Activated B cell treated with CpG ODN at 0.5 μM for 24 hours (primary cell): ENCODE measurements around the gene TEKT5. TPM values are rescaled to one million over a fixed set of nuclear protein-coding genes. Genes with fewer than 3 reads are reported as not detected.

Experiments
- ATAC-seq: fragments of 200-7000 bp; cut with Tn5 transposase; one replicate; pipeline ENCODE4 v1.10.0; 2021; ENCODE audit warnings: low read depth, mild to moderate bottlenecking, moderate library complexity
- CTCF ChIA-PET: fragments of 350-600 bp; sonication (Branson Sonifier 250); formaldehyde crosslinking; loops from one replicate; lab custom pipeline; 2021; ENCODE audit warnings: antibody characterized with exemption; lab: Charles Lee
- POLR2A ChIA-PET: fragments of 350-600 bp; sonication (Branson Sonifier 250); formaldehyde crosslinking; loops from one replicate; lab custom pipeline; 2021; ENCODE audit warnings: antibody characterized with exemption; lab: Charles Lee
- DNase-seq: peaks from one replicate; pipeline ENCODE4 v3.0.0; 2022
- H3K27ac Mint-ChIP-seq: one replicate; pipeline ENCODE4 v1.8.0; 2020; ENCODE audit warnings: mixed read lengths
- H3K27me3 Mint-ChIP-seq: one replicate; pipeline ENCODE4 v1.8.0; 2021; ENCODE audit warnings: mixed read lengths
- H3K36me3 Mint-ChIP-seq: one replicate; pipeline ENCODE4 v1.8.0; 2021; ENCODE audit warnings: low read depth, mixed read lengths
- H3K4me1 Mint-ChIP-seq: one replicate; pipeline ENCODE4 v1.8.0; 2021; ENCODE audit warnings: mixed read lengths
- H3K4me3 Mint-ChIP-seq: one replicate; pipeline ENCODE4 v1.8.0; 2020; ENCODE audit warnings: mild to moderate bottlenecking, mixed read lengths
- H3K9me3 Mint-ChIP-seq: one replicate; pipeline ENCODE4 v1.8.0; 2020; ENCODE audit warnings: mixed read lengths
- intact Hi-C: fragments of 100-400 bp; cut with micrococcal nuclease; formaldehyde crosslinking; loops from one replicate; pipeline ENCODE4 v1.15.1; 2024
- total RNA-seq: library from RNA; stranded (reverse); gene quantifications from 2 replicates; pipeline ENCODE4 v1.2.3, GENCODE V29; 2022
- TF ChIP-seq, protein P1 (sequence below): fragments of 200-600 bp; IDR thresholded peaks from one replicate; pipeline ENCODE4 v1.8.0; 2022; ENCODE audit warnings: antibody characterized with exemption, mild to moderate bottlenecking

Gene TEKT5
- total RNA-seq, 1 donor from 2014 or later = not detected

DNA sequence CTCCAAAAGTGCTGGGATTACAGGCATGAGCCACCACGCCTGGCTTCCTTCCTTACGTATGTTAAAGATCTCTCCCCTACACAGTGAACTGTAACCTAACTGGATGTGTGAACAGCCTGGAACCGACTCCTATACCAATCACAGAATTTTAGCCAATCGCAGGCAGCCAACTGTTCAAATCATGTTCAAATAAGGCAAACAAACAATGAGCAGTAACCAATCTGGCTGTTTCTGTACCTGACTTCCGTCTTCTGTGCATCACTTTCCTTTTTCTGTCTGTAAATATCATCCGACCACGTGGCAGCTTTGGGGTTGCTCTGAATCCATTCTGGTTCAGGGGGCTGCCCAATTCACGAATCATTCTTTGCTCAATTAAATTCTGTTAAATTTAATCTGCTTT, 27.5 kb downstream of the TEKT5 start:
- DNase-seq (no peak), ATAC-seq (no peak)
- peaks cover 8% of the 10 kb centered on the region for H3K27me3 Mint-ChIP-seq
- H3K27ac Mint-ChIP-seq = no peak overlapping the region
- CTCF ChIA-PET = no interaction called here
- H3K36me3 Mint-ChIP-seq = no peaks in the 10 kb centered on the region
- no peaks in the 10 kb centered on the region for H3K4me1 Mint-ChIP-seq
- intact Hi-C loops = no loop called here
- peaks cover 12% of the 10 kb centered on the region for H3K9me3 Mint-ChIP-seq
- TF ChIP-seq, protein P1, sequence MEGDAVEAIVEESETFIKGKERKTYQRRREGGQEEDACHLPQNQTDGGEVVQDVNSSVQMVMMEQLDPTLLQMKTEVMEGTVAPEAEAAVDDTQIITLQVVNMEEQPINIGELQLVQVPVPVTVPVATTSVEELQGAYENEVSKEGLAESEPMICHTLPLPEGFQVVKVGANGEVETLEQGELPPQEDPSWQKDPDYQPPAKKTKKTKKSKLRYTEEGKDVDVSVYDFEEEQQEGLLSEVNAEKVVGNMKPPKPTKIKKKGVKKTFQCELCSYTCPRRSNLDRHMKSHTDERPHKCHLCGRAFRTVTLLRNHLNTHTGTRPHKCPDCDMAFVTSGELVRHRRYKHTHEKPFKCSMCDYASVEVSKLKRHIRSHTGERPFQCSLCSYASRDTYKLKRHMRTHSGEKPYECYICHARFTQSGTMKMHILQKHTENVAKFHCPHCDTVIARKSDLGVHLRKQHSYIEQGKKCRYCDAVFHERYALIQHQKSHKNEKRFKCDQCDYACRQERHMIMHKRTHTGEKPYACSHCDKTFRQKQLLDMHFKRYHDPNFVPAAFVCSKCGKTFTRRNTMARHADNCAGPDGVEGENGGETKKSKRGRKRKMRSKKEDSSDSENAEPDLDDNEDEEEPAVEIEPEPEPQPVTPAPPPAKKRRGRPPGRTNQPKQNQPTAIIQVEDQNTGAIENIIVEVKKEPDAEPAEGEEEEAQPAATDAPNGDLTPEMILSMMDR = no peak
- H3K4me3 Mint-ChIP-seq = no peak overlapping the region
- POLR2A ChIA-PET = interaction anchor here (0.5 kb wide), 1 partner anchor 72 kb away, joined by 6 read pairs; no protein-coding TSS in a partner anchor

DNA sequence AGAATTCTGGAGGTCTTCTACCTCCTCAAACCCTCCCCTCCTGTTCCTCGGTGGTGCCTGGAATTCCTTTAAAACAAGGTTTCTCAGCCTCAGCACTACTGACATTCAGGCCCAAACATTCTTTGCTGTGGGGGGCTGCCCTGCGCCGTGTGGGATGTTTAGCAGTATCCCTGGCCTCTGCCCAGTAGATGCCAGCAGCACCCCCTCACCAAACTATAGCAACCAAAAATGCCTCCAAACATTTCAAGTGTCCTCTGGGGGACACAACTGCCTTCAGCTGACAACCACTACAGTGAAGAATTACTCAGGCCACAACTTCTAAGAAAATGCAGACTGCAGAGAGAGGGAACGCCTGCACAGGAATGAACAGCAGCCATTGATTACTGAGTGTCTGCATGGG, 28.4 kb downstream of the TEKT5 start:
- TF ChIP-seq, protein P1 = no peak
- ChIA-PET POLR2A (no interaction called here), CTCF (no interaction called here)
- H3K27ac Mint-ChIP-seq = no peak overlapping the region
- intact Hi-C loops = no loop called here
- H3K36me3 Mint-ChIP-seq = no peaks in the 10 kb centered on the region
- ATAC-seq (no peak), DNase-seq (no peak)
- no peaks in the 10 kb centered on the region for H3K4me1 Mint-ChIP-seq
- H3K27me3 Mint-ChIP-seq = peaks cover 12% of the 10 kb centered on the region
- H3K9me3 Mint-ChIP-seq = peaks cover 4% of the 10 kb centered on the region
- H3K4me3 Mint-ChIP-seq = no peak overlapping the region

DNA sequence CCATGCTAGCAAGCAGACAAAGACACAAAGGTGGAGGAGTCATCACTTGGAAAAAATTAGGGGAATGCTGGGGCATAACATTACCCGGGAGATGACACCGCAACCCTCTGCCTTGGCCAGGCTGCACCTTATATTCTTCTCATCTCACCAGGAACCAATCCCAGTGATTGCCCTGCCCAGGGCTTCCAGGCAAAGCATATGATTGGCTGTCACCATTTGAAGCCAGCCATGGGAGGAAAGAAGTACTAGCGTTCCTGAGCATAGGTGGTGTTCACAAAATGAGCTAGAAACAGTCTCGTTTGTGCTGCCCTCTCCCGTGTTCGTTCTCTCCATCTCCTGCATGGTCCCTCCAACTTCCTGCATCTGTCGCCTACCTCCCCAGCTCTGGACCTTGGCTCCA, 29.6 kb downstream of the TEKT5 start:
- DNase-seq = no peak
- Mint-ChIP-seq H3K36me3 (no peaks in the 10 kb centered on the region), H3K27me3 (peaks cover 12% of the 10 kb centered on the region), H3K27ac (no peak overlapping the region), H3K4me1 (no peaks in the 10 kb centered on the region), H3K9me3 (no peaks in the 10 kb centered on the region), H3K4me3 (no peak overlapping the region)
- ATAC-seq = no peak
- TF ChIP-seq, protein P1 = no peak
- intact Hi-C loops = no loop called here
- ChIA-PET POLR2A (no interaction called here), CTCF (no interaction called here)

DNA sequence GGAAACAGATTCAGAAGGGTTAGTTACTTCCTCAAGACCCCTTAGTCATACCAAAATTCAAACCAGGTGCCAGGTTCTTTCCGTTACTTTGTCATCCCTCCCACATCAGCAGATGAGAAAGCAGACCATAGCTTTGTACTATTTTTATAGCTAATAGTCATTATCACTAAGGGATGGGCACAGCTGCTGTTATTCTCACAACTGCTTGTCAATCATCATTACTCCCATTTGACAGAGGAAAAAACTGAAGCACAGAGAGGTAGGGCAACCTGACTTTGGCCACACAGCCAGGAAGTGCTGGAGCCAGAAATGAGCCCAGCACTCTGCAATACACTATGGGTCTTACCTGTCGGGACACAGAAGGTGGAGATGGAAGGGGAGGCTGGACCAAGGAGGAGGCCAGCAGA, 30.0 kb downstream of the TEKT5 start:
- Mint-ChIP-seq H3K36me3 (no peaks in the 10 kb centered on the region), H3K4me3 (no peak overlapping the region), H3K27me3 (peaks cover 13% of the 10 kb centered on the region), H3K9me3 (no peaks in the 10 kb centered on the region), H3K4me1 (no peaks in the 10 kb centered on the region), H3K27ac (no peak overlapping the region)
- intact Hi-C loops = no loop called here
- no peak for ATAC-seq
- ChIA-PET CTCF (no interaction called here), POLR2A (no interaction called here)
- TF ChIP-seq, protein P1 = no peak
- no peak for DNase-seq

DNA sequence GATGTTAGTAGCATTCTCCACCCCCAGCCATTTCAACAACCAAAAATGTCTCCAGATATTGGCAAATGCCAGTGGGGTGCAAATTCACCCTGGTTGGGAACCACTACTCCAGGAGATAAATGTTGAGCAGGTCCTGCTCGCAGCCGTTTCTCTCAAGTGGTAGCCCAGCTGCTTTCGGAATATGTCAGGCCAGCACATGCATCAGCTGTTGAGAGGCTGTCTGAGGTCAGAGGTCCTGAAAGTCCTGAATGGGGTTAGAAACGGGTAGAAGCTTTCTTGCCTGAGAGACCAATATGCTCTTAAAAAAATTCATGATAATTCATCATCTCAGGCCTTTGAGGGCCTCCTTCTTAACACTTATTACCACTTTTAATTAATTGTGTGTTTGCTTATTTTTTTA, 31.0 kb downstream of the TEKT5 start:
- Mint-ChIP-seq H3K27me3 (peaks cover 17% of the 10 kb centered on the region), H3K4me3 (no peak overlapping the region), H3K27ac (no peak overlapping the region), H3K36me3 (no peaks in the 10 kb centered on the region), H3K4me1 (no peaks in the 10 kb centered on the region), H3K9me3 (no peaks in the 10 kb centered on the region)
- DNase-seq (no peak), ATAC-seq (no peak)
- CTCF ChIA-PET = no interaction called here
- POLR2A ChIA-PET = no interaction called here
- TF ChIP-seq, protein P1 = no peak
- intact Hi-C loops = no loop called here
